PC-9 (cell line): ENCODE results near the gene MTCL3.

Experiments
- CTCF ChIP-seq: fragments of 200-600 bp; sonication (generic); conservative IDR thresholded peaks from 2 replicates; pipeline ENCODE4 v1.6.1; 2017; ENCODE audit warnings: mixed run types, antibody characterized with exemption, mild to moderate bottlenecking, moderate library complexity
- EZH2 ChIP-seq: fragments of 200-600 bp; sonication (generic); IDR thresholded peaks from 2 replicates; pipeline ENCODE4 v1.8.0; 2017; ENCODE audit warnings: antibody characterized with exemption, low read depth

DNA sequence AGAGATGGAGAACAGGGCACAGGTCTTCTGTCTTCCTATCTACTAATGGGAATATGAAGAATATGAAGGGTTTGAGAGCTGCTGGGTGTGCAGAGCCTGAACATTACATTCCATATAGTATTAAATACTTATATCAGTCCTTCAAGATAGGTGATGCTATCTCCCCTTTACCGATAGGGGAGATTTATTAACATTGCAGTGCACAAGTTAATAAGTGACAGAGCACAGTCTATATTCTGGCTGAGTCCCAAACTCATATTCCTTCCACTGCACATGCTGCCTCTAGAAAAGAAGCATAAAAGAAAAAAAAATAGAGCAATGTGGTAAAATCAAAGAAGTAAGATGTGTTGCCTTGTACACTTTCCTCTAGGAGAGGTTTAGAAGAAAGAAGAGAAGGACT is 41.5 kb downstream of the MTCL3 start:
- TF ChIP-seq CTCF (no peak), EZH2 (no peak)
